GM18868 (cell line): Measurements from ENCODE around the gene TMPRSS13.
"Not testable (repeated sequence)": the region's sequence is repeated elsewhere in the genome, so short reads cannot be mapped to it uniquely, and the experiment has no call there.

Source experiments
- ATAC-seq: cut with Tn5 transposase; IDR thresholded peaks from one replicate; pipeline ENCODE4 v1.9.1; 2021; ENCODE audit warnings: mild to moderate bottlenecking, moderate library complexity; ENCODE audit not compliant: unreplicated experiment

TMPRSS13 gene

DNA sequence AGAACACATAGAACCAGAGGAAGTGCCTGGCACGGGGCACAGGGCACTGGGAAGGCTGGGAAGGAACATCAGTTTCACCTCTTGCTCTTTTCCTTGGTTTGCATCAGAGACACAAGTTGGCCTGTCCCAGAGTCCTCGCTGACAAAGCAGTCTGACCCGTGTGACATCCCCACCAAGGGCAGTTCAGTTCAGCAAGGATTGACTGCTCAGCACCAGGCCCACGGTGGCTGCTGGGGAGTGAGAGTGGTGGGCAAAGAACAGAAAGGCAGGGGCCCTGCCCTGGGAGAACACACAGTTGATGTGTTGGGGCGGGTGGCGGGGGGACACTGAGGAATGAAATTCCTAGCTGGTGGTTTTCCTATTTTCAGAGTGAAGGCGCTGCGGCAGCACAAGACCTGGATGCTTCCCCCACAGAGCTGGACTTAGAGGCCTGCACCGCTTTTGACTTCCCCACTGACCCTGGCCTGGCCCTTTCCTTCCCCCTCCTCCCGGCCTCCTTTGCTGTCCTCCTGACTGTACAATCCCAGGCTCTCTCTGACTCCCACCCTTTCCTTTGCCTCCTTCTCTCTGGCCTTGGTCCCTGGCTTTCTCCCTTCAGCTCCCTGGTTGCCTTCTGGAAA is 2.2 kb upstream of the TMPRSS13 start:
- no peak for ATAC-seq

- no peak for ATAC-seq
Measured at GRCh38 chr11:117930668-117931330, 1.6 kb upstream of the TMPRSS13 start.

GRCh38 chr11:117929916-117930570 is 841 bp upstream of the TMPRSS13 start:
- no peak for ATAC-seq

DNA sequence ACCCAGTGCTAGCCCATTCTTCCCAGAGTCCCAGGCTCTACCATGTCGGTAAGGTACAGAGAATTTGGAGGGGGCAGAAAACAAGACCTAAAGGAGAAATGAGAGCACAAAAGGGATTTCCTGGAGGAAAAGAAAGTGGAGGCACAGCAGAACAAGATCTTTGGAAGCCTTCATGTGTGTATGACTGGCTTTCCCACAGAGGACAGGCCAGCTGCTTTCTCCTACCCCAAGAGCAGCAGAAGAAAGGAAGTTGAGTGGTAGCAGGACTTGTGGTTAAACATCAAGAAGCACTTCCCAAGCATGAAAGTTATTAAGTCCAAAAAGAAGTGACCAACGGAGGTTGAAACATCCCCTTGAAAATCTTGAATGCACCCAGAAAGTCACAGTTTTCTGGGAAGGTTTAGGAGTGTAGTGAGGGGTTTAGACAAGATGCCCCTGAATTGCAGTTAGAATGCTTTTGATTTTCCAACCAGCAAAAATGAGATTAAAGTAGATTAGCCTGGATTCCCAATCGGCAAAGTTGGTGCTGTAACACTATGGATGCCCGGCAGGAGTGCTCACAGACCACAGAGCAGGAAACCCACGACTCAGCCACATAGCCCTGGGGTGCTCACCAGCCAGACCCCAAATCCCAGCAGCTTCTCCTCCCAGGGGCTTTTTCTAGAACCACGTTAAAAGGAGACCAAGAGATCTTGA is 608 bp downstream of the TMPRSS13 start:
- ATAC-seq: no peak

DNA sequence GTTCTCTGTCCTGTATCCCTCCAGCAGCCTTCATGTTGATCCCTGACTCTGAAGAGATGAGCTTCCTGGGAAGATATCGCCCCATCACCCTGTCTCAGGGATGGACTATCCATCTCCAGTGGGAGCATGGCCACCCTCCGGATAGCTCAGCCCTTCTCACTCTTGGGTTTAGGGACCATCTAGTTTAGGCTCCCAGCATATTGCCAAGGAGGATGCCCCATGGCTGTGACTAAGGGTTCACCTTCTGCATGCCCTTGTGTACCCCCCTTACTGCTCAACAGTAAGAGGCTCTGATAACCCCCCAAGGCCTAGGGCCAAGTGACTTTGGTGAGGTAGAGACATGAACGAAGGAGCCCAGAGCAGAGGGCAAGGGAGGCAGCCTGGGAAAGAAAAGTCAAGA is 1.3 kb downstream of the TMPRSS13 start:
- no peak for ATAC-seq

GRCh38 chr11:117926166-117926565 is 3.0 kb downstream of the TMPRSS13 start:
- ATAC-seq: not testable (repeated sequence)

- ATAC-seq: no peak
Measured at GRCh38 chr11:117925198-117925925, 3.8 kb downstream of the TMPRSS13 start.

DNA sequence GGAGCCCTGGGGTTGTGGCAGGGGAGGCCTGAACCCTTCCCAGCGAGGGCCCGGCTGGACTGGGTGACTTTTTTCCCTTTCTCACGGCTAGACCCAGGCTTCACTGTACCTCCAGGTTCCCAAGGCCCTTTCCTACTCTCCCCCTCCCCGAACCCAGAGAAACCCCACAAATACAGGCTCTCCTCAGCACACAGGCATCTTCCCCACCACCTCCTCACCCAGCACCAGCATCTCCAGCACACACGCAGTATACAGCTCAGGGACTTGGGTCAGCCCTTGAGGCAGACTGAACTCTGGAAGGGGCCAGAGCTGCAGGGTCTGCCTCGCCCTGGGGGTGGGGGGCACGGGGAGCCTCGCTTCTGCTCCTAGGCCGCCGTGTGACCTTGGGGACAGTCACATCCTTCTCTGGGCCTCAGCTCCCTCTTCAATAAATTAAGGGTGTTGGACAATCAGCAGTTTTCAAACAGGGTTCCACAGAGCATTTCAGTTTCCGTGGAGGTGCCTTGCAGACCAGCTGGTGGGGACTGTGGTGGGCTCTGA is 4.5 kb downstream of the TMPRSS13 start:
- ATAC-seq: no peak

GRCh38 chr11:117923773-117924172 is 5.4 kb downstream of the TMPRSS13 start:
- no peak for ATAC-seq

DNA sequence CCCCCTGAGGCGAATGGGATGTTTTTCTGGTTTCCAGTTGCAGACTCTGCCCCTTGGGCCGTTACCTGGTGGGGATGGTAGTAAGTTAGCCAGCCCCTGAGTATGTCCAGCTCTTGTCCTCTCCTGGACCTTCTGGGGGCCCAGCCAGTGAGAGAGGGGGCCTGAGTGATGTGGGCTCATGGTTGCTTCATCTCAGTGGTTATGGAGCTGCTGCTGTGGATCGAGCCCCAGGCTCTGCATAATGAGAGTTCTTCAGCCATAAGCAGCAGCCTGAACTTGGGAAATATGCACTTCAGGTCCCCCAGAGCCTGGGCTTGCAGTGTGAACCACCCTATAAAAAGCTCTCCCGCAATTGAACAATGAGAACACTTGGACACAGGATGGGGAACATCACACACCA is 5.9 kb downstream of the TMPRSS13 start:
- ATAC-seq: no peak

DNA sequence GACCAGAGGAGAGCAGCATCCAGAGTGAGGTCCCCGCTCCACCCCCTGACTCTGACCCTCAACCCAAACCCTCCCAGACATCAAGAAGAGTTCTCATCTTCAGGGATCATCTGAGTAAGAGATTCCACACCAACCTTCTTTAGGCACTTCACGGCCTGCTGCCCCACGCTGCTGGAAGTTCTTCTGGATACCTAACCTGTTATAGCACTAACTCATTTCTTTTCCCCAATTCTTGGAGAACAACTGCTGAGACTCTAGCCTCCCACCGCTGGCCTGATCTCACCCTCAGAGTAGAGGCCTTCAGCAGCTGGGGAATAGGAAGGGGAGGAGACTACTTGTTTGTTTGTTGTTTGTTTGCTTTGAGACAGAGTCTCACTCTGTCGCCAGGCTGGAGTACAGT is 7.3 kb downstream of the TMPRSS13 start:
- ATAC-seq: no peak

- no peak for ATAC-seq
Measured at GRCh38 chr11:117921456-117921855, 7.7 kb downstream of the TMPRSS13 start.

- peak; percentile 57 for ATAC-seq
Measured at GRCh38 chr11:117919781-117920221, 9.4 kb downstream of the TMPRSS13 start.

GRCh38 chr11:117919341-117919740 is 9.9 kb downstream of the TMPRSS13 start:
- peak; percentile 54 for ATAC-seq

GRCh38 chr11:117918366-117919255 is 10.6 kb downstream of the TMPRSS13 start:
- no peak for ATAC-seq

DNA sequence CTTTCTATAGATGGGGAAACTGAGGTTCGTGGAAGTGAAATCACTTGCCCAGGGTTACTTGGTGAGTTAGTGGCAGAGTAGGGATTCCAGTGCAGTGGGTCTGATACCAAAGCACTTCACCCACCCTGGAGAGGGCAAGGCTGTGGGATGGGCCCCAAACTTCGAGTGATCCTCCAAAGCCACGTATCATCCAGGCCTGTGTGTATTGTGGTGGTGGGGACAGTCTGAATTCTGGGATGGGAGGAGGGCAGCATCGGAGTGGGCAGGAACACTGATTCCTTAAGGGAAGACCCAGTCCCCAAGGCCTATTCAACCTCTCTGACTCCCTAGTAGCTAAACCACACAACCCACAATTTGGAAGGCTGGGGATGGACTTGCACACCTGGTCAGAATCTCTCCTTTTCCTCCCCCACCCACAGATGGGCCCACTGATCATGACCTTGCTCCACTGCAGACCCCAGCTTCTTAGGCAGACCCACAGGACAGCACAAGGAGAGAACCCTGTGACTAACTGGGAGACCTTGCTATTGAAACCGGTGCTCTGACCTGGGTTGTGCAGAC is 11.5 kb downstream of the TMPRSS13 start:
- no peak for ATAC-seq

DNA sequence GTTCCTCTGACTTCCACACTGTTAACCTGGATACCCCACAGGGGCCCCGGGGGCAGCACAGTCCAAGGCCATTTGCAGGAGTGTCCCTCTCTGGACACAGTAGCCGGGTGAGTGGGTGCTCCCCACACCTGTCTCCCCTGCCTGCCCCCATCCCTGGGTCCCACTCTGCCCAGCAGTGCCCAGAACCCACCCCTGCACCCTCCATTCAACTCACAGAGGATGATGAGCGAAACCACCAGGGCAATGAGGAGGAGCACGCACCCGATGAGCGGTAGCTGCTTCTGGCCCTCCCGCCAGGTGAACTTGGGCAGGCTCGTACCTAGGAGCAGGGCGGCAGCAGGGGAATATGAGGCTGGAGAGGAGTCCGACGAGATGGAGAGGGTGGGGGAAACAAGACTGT is 12.2 kb downstream of the TMPRSS13 start:
- ATAC-seq: no peak

- ATAC-seq: no peak
Measured at GRCh38 chr11:117915672-117916235, 13.4 kb downstream of the TMPRSS13 start.

DNA sequence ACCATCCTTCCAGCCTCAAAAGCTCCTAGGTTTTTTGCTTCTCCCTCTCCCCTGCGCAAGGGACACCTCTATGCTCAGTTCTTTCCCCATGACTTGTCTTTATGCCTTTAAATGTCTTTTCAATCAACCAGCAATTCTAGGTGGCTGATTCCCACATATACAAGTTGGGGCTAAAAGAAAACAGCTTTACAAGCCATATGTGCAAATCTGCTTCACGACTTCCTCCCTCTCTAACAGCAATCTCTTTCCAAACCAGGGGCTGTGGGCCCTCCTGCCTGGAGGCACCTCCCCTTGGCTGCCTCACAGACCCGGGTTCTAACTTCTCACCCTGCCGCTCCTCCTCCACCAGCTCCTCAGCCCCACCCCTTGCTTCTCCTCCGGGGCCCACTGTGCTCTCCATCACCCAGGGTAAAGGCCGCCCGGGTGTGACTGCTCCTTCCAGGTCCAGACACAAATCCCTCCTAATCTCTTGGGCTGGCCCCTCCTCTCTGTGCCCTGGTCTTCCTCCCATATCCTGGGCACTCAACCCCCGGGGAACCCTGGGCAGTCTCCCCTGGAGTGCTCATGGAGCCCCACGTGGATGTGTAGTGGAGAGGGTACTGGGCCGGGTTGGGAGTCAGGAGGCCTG is 14.1 kb downstream of the TMPRSS13 start:
- no peak for ATAC-seq
